Lung (tissue), 12 donors: ENCODE results near the gene LPCAT1. TPM values are rescaled to one million over a fixed set of nuclear protein-coding genes. Genes with fewer than 3 reads are reported as not detected.

ENCODE experiments used
- ATAC-seq: fragments of 200-7000 bp; cut with Tn5 transposase; one replicate; pipeline ENCODE4 v1.9.1; 2020; ENCODE audit warnings: moderate number of reproducible peaks; ENCODE audit not compliant: insufficient read depth, low FRiP score
- DNase-seq, 3 donors: peaks; one replicate each; pipeline ENCODE4 v3.0.0-alpha.2; 2013 to 2017
- H3K27ac ChIP-seq, 2 donors: one replicate each; pipeline ENCODE4 v1.5.1; 2013; ENCODE audit warnings: mild to moderate bottlenecking in 2 of 2, moderate library complexity in 2 of 2, control low read depth in 1 of 2, inconsistent platforms in 1 of 2, low read depth in 1 of 2, low read length in 1 of 2
- H3K27me3 ChIP-seq, 3 donors: one replicate each; pipeline ENCODE4 v1.5.1; 2013; ENCODE audit warnings: low read length in 2 of 3; ENCODE audit not compliant: control insufficient read depth in 3 of 3, insufficient read depth in 3 of 3
- H3K36me3 ChIP-seq, 4 donors: one replicate each; pipeline ENCODE4 v1.5.1; 2013; ENCODE audit warnings: low read length in 4 of 4, mild to moderate bottlenecking in 1 of 4, moderate library complexity in 1 of 4; ENCODE audit not compliant: control insufficient read depth in 4 of 4, insufficient read depth in 4 of 4
- H3K4me1 ChIP-seq, 5 donors: one replicate each; pipeline ENCODE4 v1.5.1; 2013; ENCODE audit warnings: low read length in 5 of 5, mild to moderate bottlenecking in 2 of 5, moderate library complexity in 1 of 5; ENCODE audit not compliant: control insufficient read depth in 5 of 5, insufficient read depth in 5 of 5
- H3K4me3 ChIP-seq: one replicate; pipeline ENCODE4 v1.5.1; 2013; ENCODE audit warnings: mild to moderate bottlenecking, control low read depth, moderate library complexity
- H3K9ac ChIP-seq, 2 donors: one replicate each; pipeline ENCODE4 v1.5.1; 2013; ENCODE audit warnings: low read length in 2 of 2, control low read depth in 1 of 2; ENCODE audit not compliant: insufficient read depth in 1 of 2
- H3K9me3 ChIP-seq, 4 donors: one replicate each; pipeline ENCODE4 v1.5.1; 2013; ENCODE audit warnings: low read length in 3 of 4, mild to moderate bottlenecking in 1 of 4, moderate library complexity in 1 of 4; ENCODE audit not compliant: control insufficient read depth in 4 of 4, insufficient read depth in 3 of 4
- WGBS, 2 donors: extraction: QIAGEN DNeasy Blood & Tissue Kit; methylation state at CpG; one replicate each; pipeline ENCODE4 v1.1.7; 2013; 5-methylcytosine and 5-hydroxymethylcytosine counted together
- polyA plus RNA-seq, 2 donors: library from polyadenylated mRNA; stranded (reverse); fragments of 200-250 nt; gene quantifications; one replicate each; pipeline ENCODE4 v1.2.1, GENCODE V29; 2013
- total RNA-seq, 2 donors: library from RNA; depleted of rRNA in 1 of 2; stranded (reverse); fragments of >200 nt in 1 of 2; gene quantifications; one replicate each; pipeline ENCODE4 v1.2.1, GENCODE V29; 2014 to 2021
- TF ChIP-seq, protein P1 (sequence below): IDR thresholded peaks from 2 replicates; pipeline ENCODE4 v1.5.1; 2012; ENCODE audit warnings: mild to moderate bottlenecking; ENCODE audit errors: control extremely low read depth, extremely low read depth
- donor health status: control.
- donor health status: control.
- donor health status: Bipolar disorder and iron deficiency.
- donor health status: healthy.
- donor health status: DM: yes; HTN: yes; CAD: no.

LPCAT1 gene
- total and polyA plus RNA-seq, 4 donors, result 198 to 669 (median 443) TPM

DNA sequence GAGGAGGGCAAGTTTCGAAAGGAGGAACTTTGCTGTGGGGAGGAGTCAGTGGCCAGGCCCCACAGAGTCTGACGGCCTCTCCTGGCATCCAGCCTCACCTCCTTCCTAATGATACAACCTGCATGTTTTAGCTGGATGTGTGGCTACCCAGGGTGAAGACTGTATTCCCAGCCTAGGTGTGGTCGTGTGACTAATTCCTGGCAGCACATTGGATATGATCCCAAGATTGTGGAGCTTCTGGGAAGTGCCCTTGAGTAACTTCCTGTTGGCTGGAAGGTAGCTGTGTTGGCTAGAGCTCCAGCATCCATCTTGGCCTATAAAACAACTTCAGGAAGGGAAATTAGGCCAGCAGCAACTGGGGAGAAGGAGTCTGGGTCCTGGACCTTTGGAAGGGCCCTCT lies 19.0 kb upstream of the LPCAT1 start:
- peaks cover 0 to 18% (median 12%) of the 10 kb centered on the region in 5 donors for H3K4me1 ChIP-seq
- TF ChIP-seq, protein P1, sequence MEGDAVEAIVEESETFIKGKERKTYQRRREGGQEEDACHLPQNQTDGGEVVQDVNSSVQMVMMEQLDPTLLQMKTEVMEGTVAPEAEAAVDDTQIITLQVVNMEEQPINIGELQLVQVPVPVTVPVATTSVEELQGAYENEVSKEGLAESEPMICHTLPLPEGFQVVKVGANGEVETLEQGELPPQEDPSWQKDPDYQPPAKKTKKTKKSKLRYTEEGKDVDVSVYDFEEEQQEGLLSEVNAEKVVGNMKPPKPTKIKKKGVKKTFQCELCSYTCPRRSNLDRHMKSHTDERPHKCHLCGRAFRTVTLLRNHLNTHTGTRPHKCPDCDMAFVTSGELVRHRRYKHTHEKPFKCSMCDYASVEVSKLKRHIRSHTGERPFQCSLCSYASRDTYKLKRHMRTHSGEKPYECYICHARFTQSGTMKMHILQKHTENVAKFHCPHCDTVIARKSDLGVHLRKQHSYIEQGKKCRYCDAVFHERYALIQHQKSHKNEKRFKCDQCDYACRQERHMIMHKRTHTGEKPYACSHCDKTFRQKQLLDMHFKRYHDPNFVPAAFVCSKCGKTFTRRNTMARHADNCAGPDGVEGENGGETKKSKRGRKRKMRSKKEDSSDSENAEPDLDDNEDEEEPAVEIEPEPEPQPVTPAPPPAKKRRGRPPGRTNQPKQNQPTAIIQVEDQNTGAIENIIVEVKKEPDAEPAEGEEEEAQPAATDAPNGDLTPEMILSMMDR, result no peak
- peaks cover 0 to 4% (median 0%) of the 10 kb centered on the region in 4 donors for H3K9me3 ChIP-seq
- H3K4me3 ChIP-seq, result no peak overlapping the region
- WGBS, 2 donors, result 24 to 34% methylated on average over 3 of the region's 3 CpGs
- no peaks in the 10 kb centered on the region for H3K36me3 ChIP-seq
- H3K27me3 ChIP-seq, result no peaks in the 10 kb centered on the region
- peak overlapping the region in 1 of 2 donors; percentile 49 for H3K27ac ChIP-seq
- H3K9ac ChIP-seq, result no peak overlapping the region
- ATAC-seq (peak; percentile 80), DNase-seq (no peak)

DNA sequence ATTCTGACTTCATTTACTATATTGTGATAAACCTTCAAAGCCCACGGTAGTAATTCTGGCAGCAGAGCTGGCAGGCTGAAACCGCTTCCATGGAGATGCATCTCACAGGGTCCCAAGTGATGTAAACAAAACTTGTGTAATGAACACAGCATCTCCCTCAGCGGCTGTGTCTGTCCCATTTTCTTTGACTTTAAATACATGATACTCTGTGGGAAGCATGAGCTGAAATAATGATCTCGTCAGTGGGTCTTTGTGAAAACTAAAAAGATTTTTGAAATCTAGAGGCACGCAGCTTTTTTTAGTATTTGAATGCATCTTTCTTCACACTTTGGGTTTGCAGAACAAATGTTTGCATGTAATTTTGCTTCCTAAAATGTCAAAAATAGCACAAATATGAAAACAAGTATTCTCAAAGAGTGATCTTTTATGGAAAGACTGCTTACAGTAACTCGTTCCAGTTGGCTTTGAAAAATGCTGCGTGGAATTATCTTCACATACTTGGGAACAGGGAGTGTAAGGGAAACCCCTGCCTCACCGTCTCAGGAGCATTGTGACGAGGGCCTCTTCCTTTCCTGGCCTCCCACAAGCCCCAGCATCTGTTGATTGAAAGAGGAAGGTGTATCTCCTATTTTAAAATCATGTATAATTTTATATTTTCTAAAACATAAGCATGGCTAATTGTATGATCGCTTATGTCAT lies 18.1 kb upstream of the LPCAT1 start:
- peak in 1 of 3 donors; percentile 61 for DNase-seq
- no peak overlapping the region for H3K4me3 ChIP-seq
- no peaks in the 10 kb centered on the region for H3K36me3 ChIP-seq
- peak overlapping the region in 1 of 2 donors; percentile 46 for H3K27ac ChIP-seq
- no peak overlapping the region for H3K9ac ChIP-seq
- H3K27me3 ChIP-seq, result no peaks in the 10 kb centered on the region
- H3K4me1 ChIP-seq, result peaks cover 0 to 16% (median 12%) of the 10 kb centered on the region in 5 donors
- TF ChIP-seq, protein P1, result no peak
- 55 to 60% methylated on average over 10 of the region's 10 CpGs for whole genome bisulfite sequencing, 2 donors
- H3K9me3 ChIP-seq, result peaks cover 0 to 4% (median 0%) of the 10 kb centered on the region in 4 donors
- ATAC-seq, result no peak

DNA sequence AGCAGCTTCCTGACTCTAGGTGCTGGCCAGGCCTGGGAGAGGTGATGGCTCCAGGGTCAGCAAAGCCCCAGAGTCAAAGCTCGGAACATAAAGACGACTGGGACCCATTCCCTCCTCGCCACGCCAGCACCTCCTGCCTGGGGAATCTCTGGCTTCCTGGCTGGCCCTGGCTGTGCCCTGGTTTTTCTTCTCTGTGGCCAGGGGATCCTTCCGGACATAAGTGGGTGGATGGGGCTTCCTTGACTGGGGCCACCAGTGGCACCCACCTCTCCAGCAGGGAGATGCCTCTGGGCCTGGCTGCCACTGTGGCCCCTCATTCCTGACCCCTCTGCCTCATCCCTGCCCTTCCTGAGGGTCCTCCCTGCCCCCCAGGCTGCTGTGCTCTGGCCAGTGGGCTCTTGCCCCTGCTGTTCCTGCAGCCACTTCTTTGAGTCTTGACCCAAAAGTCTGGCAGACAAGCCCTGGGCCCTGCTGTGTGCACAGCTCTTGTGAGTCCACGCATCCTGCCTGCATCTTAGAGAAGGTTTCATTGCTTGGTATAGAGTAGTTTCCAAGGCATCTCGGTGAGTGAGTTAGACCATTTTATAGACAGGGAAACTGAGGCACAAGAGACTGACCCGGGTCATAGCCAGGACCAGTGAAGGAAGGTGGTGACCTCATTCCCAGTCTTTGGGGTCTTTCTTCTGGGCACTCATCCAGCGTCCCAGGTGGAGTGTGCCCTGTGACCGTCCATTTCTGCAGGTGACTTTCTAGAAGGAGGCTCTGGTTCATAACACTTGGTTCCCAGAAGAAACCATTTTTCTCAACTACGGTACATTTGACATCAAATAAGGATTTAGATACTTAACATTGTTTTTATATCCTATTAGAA lies 17.3 kb upstream of the LPCAT1 start:
- ATAC-seq (no peak), DNase-seq (no peak)
- H3K4me1 ChIP-seq, result peaks cover 0 to 19% (median 5%) of the 10 kb centered on the region in 5 donors
- no peak overlapping the region for H3K27ac ChIP-seq
- H3K4me3 ChIP-seq, result no peak overlapping the region
- H3K27me3 ChIP-seq, result no peaks in the 10 kb centered on the region
- H3K9me3 ChIP-seq, result peaks cover 0 to 4% (median 0%) of the 10 kb centered on the region in 4 donors
- H3K9ac ChIP-seq, result no peak overlapping the region
- no peaks in the 10 kb centered on the region for H3K36me3 ChIP-seq
- TF ChIP-seq, protein P1, result no peak
- WGBS, 2 donors, result 93 to 95% methylated on average over 11 of the region's 11 CpGs
